Osteoblast (primary cell): Measurements from ENCODE around the gene RBM18. TPM values are rescaled to one million over a fixed set of nuclear protein-coding genes. Genes with fewer than 3 reads are reported as not detected.

ENCODE experiments used
- DNase-seq: peaks from one replicate; pipeline ENCODE4 v3.0.0; 2011; ENCODE audit warnings: low spot score, mixed read lengths; ENCODE audit not compliant: insufficient read length; ENCODE audit errors: missing footprints
- H2AFZ ChIP-seq: 2 replicates; pipeline ENCODE4 v1.6.0; 2011; ENCODE audit warnings: mild to moderate bottlenecking, low read length
- H3K27ac ChIP-seq: 2 replicates; pipeline ENCODE4 v1.5.1; 2011; ENCODE audit warnings: mild to moderate bottlenecking, low read depth, low read length, moderate library complexity
- H3K27me3 ChIP-seq: 2 replicates; pipeline ENCODE4 v1.6.0; 2012; ENCODE audit warnings: mild to moderate bottlenecking, control low read depth, inconsistent platforms, low read length, moderate library complexity; ENCODE audit not compliant: insufficient read depth
- H3K36me3 ChIP-seq: 2 replicates; pipeline ENCODE4 v1.5.1; 2011; ENCODE audit warnings: mild to moderate bottlenecking, low read length, control low read depth, moderate library complexity; ENCODE audit not compliant: insufficient read depth
- H3K4me1 ChIP-seq: 2 replicates; pipeline ENCODE4 v1.5.1; 2011; ENCODE audit warnings: mild to moderate bottlenecking, low read length, control low read depth, moderate library complexity; ENCODE audit not compliant: insufficient read depth
- H3K4me2 ChIP-seq: 2 replicates; pipeline ENCODE4 v1.6.0; 2011; ENCODE audit warnings: mild to moderate bottlenecking, low read length; ENCODE audit not compliant: insufficient read depth
- H3K4me3 ChIP-seq: fragments of 200-600 bp; sonication (generic); 3 replicates; pipeline ENCODE4 v1.5.1; 2012; ENCODE audit warnings: mild to moderate bottlenecking, low read length, inconsistent platforms; ENCODE audit not compliant: insufficient read depth
- H3K79me2 ChIP-seq: 2 replicates; pipeline ENCODE4 v1.6.0; 2012; ENCODE audit warnings: mild to moderate bottlenecking, low read length, control low read depth, inconsistent platforms; ENCODE audit not compliant: insufficient read depth
- H3K9me3 ChIP-seq: 2 replicates; pipeline ENCODE4 v1.5.1; 2011; ENCODE audit warnings: low read depth, low read length, control low read depth
- H4K20me1 ChIP-seq: 2 replicates; pipeline ENCODE4 v1.6.0; 2012; ENCODE audit warnings: mild to moderate bottlenecking, low read length, control low read depth; ENCODE audit not compliant: insufficient read depth
- total RNA-seq: library from RNA; depleted of rRNA; stranded (reverse); fragments of >200 nt; gene quantifications from 2 replicates; pipeline ENCODE4 v1.2.3, GENCODE V29; 2012
- TF ChIP-seq, protein P1 (sequence below): IDR thresholded peaks from 2 replicates; pipeline ENCODE4 v1.5.1; 2011; ENCODE audit warnings: mild to moderate bottlenecking, low read depth, low read length, moderate library complexity; ENCODE audit errors: extremely low read depth

The RBM18 gene
- total RNA-seq, 1 donor: 10.9 TPM

DNA sequence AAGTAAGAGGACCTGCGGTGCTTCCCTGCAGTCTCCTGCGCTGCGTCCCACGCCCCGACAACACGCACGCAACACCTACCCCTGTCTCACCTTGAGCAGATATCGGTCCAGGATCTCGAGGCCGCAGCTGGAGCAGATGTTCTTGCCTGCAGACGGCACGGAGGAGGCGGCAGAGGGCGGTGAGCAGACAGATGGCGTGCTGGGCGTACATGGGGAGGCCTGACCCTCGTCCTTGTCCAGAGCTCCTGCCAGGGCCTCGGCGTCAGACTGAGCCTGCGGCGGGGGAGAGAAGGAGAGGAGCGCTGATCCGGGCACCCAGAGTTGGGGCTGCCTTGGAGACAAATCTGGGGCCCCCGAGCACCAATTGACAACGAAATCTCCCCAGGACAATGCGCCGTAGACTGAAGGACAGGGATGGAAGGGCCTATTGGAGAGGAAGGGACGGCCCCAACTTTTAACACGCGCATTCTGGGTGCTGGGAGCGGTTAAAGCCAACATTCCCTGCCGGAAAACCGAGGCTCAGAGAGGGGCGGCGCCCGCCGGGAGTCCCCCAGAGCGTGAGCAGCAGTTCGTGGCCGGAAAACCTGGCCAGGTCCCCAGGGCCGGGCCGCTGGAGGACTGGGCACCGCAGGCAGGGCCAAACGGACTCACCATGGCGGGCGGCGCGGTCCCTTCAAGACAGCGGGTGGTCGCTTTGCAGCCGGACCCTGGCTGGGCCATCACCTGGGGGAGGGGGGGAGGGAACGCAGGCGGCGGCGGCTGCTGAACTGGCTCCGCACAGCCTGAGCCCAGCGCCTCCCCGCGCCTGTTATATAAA lies 37.7 kb downstream of the RBM18 start:
- no peak overlapping the region for H3K4me2 ChIP-seq

DNA sequence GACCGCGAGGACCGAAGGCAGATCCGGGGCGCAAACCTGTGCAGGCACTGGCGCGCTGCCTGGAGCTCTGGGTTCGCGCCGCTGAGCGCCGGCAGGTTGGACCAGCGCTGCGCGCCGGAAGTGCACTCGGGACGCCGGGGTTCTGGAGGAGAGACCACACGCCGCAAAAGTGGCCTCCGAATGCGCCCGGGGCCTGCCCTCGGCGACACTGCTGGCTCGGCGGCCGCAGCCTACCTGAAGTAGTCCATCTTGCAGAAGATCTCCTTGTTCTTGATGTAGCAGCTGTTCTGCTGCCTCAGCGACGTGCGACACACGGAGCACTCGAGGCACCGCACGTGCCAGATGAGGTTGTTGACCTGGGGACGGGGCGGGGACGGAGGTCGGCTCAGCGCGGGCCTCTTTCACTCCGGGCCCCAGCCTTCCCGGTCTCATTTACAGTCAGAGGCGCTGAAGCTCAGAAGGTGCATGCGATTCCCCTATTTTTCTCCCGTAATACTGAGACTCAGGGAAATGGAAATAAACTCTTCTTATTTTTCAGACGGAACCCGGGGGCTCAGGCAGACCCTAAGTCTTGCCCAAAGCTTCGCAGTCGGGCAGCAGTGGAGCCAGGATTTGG lies 38.4 kb downstream of the RBM18 start:
- TF ChIP-seq, protein P1, sequence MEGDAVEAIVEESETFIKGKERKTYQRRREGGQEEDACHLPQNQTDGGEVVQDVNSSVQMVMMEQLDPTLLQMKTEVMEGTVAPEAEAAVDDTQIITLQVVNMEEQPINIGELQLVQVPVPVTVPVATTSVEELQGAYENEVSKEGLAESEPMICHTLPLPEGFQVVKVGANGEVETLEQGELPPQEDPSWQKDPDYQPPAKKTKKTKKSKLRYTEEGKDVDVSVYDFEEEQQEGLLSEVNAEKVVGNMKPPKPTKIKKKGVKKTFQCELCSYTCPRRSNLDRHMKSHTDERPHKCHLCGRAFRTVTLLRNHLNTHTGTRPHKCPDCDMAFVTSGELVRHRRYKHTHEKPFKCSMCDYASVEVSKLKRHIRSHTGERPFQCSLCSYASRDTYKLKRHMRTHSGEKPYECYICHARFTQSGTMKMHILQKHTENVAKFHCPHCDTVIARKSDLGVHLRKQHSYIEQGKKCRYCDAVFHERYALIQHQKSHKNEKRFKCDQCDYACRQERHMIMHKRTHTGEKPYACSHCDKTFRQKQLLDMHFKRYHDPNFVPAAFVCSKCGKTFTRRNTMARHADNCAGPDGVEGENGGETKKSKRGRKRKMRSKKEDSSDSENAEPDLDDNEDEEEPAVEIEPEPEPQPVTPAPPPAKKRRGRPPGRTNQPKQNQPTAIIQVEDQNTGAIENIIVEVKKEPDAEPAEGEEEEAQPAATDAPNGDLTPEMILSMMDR: no peak
- Histone ChIP-seq H3K4me3 (no peak overlapping the region), H3K27ac (no peak overlapping the region), H3K4me2 (no peak overlapping the region), H3K79me2 (no peaks in the 10 kb centered on the region), H3K9me3 (no peaks in the 10 kb centered on the region), H3K36me3 (no peaks in the 10 kb centered on the region), H4K20me1 (no peaks in the 10 kb centered on the region), H3K4me1 (no peaks in the 10 kb centered on the region), H2AFZ (no peak overlapping the region), H3K27me3 (peaks cover 91% of the 10 kb centered on the region)
- peak; percentile 90 for DNase-seq

More for the DNA sequence above, 37.7 kb downstream of the RBM18 start:
- H3K27me3 ChIP-seq: peaks cover 87% of the 10 kb centered on the region
- TF ChIP-seq, protein P1: no peak
- H3K4me3 ChIP-seq: no peak overlapping the region
- no peaks in the 10 kb centered on the region for H3K9me3 ChIP-seq
- H3K4me1 ChIP-seq: no peaks in the 10 kb centered on the region
- peak; percentile 83 for DNase-seq
- no peak overlapping the region for H2AFZ ChIP-seq
- no peaks in the 10 kb centered on the region for H3K36me3 ChIP-seq
- no peak overlapping the region for H3K27ac ChIP-seq
- no peaks in the 10 kb centered on the region for H3K79me2 ChIP-seq
- H4K20me1 ChIP-seq: no peaks in the 10 kb centered on the region

DNA sequence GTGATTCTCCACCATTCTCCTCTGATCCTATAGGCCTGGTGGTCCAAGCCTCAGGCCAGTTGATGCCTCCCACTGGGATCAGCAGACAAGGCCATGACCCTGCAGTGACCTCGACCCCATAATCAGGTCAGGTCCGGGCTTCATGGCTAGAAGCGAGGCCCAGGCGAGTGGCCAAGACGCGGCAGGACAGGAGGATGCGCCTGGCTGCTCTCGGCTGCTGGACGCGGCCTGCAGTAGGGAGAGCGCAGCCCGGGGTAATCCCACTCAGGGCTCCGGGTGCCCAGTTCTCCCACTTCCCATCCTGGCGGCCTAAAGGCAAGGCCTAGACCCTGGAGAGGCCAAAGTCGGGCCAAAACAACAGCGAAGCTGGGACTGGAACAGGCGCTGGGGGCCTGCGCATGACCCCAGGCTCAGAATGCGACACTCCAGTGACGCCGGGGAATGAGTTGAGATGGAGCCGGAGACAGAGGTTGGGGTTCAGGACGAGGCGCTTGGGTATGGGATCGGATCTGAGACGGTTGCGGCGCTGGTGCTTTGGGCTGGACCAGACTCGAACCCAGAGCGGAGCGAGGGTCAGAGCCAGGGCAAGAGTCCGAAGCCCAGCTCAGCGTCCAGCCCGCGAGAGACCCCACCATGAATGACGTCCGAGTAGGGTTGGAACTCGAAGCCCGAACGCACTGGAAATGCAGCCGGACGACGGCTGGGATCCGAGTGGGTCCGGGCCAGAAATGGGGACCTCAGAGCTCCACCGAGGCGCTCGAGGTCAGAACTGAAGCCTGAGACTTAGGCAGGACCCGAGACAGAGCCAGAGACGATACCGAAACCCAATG lies 39.1 kb downstream of the RBM18 start:
- Histone ChIP-seq H3K4me3 (no peak overlapping the region), H3K4me1 (no peaks in the 10 kb centered on the region), H3K27ac (no peak overlapping the region), H3K9me3 (no peaks in the 10 kb centered on the region), H3K36me3 (no peaks in the 10 kb centered on the region), H4K20me1 (no peaks in the 10 kb centered on the region), H2AFZ (no peak overlapping the region), H3K4me2 (no peak overlapping the region), H3K79me2 (no peaks in the 10 kb centered on the region), H3K27me3 (peaks cover 91% of the 10 kb centered on the region)
- TF ChIP-seq, protein P1: no peak
- peak; percentile 68 for DNase-seq

DNA sequence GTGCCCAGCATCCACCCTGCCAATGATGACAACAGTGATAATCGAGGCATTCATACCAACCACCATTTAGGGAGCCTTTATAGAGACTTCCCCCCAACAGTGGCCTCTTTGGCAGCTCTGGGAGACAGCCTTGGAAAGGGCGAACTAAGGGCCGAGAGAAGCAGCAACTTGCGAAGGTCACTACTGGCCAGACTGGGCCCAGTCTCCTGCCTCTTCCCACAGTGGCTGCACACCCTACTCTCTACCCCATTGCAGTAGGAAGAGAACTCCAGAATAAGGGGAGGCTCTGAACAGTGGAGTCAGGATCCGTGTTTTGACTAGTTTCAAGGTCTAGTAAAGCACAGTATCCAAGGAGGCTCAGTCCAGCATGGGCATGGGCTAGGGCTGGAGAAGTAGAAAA lies 41.2 kb downstream of the RBM18 start:
- Histone ChIP-seq H3K79me2 (no peaks in the 10 kb centered on the region), H3K27me3 (peaks cover 91% of the 10 kb centered on the region), H3K4me3 (no peak overlapping the region), H3K4me1 (peaks cover 8% of the 10 kb centered on the region), H3K27ac (no peak overlapping the region), H3K36me3 (no peaks in the 10 kb centered on the region), H3K9me3 (no peaks in the 10 kb centered on the region), H3K4me2 (no peak overlapping the region), H4K20me1 (no peaks in the 10 kb centered on the region), H2AFZ (no peak overlapping the region)
- TF ChIP-seq, protein P1: no peak
- DNase-seq: peak; percentile 62
